Colonic mucosa (tissue), 4 donors: ENCODE measurements around the gene KCTD5. TPM values are rescaled to one million over a fixed set of nuclear protein-coding genes. Genes with fewer than 3 reads are reported as not detected.
"Not testable (repeated sequence)": the region's sequence is repeated elsewhere in the genome, so short reads cannot be mapped to it uniquely, and the experiment has no call there.

Experiments
- DNase-seq: peaks from one replicate; pipeline ENCODE4 v3.0.0-alpha.2; 2020
- H3K27ac ChIP-seq: fragments of 200-600 bp; one replicate; pipeline ENCODE4 v1.8.0; 2021
- H3K27me3 ChIP-seq: fragments of 200-600 bp; one replicate; pipeline ENCODE4 v1.8.0; 2021
- H3K36me3 ChIP-seq: fragments of 200-600 bp; one replicate; pipeline ENCODE4 v1.8.0; 2021
- H3K4me1 ChIP-seq: fragments of 200-600 bp; one replicate; pipeline ENCODE4 v1.8.0; 2021; ENCODE audit warnings: mild to moderate bottlenecking
- H3K4me3 ChIP-seq: fragments of 200-600 bp; one replicate; pipeline ENCODE4 v1.8.0; 2021
- H3K9ac ChIP-seq, 2 donors: one replicate each; pipeline ENCODE4 v1.7.0; 2013; ENCODE audit warnings: control low read depth in 2 of 2, low read depth in 2 of 2, low read length in 2 of 2
- H3K9me3 ChIP-seq: fragments of 200-600 bp; one replicate; pipeline ENCODE4 v1.8.0; 2021
- CTCF ChIP-seq: fragments of 200-600 bp; IDR thresholded peaks from one replicate; pipeline ENCODE4 v1.8.0; 2022; ENCODE audit warnings: antibody characterized with exemption, mild to moderate bottlenecking
- intact Hi-C: fragments of 100-400 bp; cut with DNase I; formaldehyde crosslinking; loops from one replicate; pipeline ENCODE4 v1.14.1; 2022
- total RNA-seq, 2 donors: library from RNA; stranded (reverse); fragmentation: NEBNext Ultra II Directional in 1 of 2; extraction: Animal tissue kit (Norgen Biotek cat#: 25700) in 1 of 2; gene quantifications; one replicate each; pipeline ENCODE4 v1.2.1, GENCODE V29; 2021
- donor health status: healthy.
- donor health status: DM: no; HTN: no; CAD: no.
- donor health status: DM: no; HTN: no; CAD: no.

Gene KCTD5
- total RNA-seq, 2 donors from 2014 or later: 45.2 to 88.3 TPM

- DNase-seq: no peak
- Histone ChIP-seq H3K36me3 (no peaks in the 10 kb centered on the region), H3K9ac (peak overlapping the region; percentile 26 to 61), H3K27ac (peak overlapping the region; percentile 33), H3K4me1 (peaks cover 4% of the 10 kb centered on the region), H3K9me3 (no peaks in the 10 kb centered on the region), H3K27me3 (no peaks in the 10 kb centered on the region), H3K4me3 (no peak overlapping the region)
- intact Hi-C loops: no loop called here
- TF ChIP-seq CTCF: no peak
These were observed 4.7 kb downstream of the KCTD5 start for GRCh38 chr16:2686912-2687507.

DNA sequence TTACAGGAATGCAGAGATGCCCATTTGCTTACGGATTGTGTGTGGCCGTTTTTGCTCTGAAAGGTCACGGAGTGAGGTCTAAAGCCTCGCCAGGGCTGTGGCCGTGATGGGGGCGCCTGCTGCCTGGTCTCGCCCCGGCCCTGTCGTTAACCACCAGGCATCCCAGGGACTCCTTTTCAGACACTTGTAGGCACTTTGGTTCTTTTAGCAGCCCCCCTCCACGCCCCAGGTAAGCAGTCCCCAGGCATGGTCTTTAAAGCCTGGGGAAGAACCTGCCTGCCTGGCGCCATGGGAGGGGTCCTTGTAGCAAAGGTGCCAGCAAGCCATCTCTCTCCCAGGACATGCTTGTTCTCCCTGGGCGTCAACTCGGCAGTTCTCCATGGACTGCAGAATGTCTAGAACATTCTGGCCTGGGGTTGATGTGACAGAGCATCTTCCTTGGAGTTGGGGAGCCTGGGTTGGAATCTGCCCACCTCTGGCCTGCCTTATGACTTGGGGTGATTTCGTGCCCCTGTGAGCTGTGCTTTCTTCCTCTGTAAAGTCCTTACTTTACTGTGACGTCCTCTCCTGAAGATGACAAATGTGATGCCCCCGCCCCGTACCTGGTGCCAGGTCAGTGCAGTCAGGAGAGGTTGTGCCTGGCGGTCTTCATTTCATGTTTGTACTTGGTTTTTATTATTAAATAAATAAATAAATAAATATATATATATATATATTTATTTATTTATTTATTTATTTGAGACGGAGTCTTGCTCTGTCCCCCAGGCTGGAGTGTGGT, 5.4 kb downstream of the KCTD5 start:
- intact Hi-C loops: no loop called here
- Histone ChIP-seq H3K36me3 (no peaks in the 10 kb centered on the region), H3K27me3 (no peaks in the 10 kb centered on the region), H3K9me3 (no peaks in the 10 kb centered on the region), H3K9ac (peak overlapping the region in 1 of 2 donors; percentile 18), H3K4me3 (no peak overlapping the region), H3K27ac (no peak overlapping the region), H3K4me1 (peaks cover 4% of the 10 kb centered on the region)
- no peak for DNase-seq
- TF ChIP-seq CTCF: no peak

DNA sequence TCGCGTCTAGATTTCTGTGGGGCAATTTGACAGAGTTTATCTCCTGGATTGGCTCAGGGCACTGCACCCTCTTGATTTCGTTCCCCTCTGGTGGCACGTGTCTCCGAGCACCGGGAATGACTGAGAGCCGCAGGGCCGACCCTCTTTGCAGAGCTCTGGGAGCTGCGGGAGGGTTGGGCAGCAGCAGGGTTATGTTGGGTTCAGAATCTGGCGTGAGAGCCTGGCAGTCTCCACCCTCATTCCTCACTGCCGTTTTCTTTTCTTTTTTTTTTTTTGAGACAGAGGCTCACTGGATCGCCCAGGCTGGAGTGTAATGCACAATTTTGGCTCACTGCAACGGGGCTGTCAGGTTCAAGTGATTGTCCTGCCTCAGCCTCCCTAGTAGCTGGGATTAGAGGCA, 7.1 kb downstream of the KCTD5 start:
- H3K36me3 ChIP-seq, H3K9me3 ChIP-seq, intact Hi-C loops, H3K27ac ChIP-seq, H3K4me1 ChIP-seq, H3K4me3 ChIP-seq, H3K27me3 ChIP-seq, DNase-seq, H3K9ac ChIP-seq: not testable (repeated sequence)

DNA sequence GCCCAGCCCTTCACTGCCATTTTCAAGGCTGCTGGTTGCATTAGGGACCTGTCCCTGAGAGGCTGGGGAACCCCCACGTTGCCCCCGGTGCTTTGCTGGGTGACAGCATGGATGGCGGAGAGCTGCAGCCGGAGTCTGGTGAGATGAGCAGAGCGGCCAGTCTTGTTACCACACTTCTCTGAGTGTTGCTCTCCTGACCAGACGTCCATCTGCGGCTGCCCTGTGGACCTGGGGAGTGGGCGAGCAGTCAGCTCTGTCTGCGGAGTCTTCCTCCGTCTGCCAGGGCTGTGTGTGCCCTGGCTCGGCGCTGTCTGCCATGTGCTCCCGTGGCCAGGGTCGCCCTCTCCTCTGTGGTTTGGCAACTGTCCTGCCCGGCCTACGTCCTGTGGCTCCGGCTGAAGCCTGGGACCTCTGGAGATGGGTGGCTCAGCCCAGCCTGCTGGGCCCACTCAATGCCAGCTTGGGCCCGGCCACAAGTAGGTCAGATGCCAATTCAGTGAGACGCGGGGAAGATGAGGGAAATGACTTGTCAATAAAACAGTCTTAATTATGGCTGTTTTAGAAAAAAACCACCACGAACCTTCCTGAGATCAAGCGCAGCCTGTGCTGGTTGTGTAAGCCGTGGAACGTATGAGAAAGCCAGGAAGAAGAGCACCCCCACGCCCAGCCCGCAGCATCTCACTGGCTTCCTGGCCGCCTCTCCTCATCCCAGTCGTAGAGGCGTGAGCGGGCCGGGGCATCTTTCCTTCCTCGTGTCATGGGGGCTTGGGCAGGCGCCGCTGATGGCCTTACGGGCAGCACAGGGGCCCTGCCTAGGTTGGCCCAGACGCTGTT, 7.9 kb downstream of the KCTD5 start:
- no peak for TF ChIP-seq CTCF
- H3K27ac ChIP-seq: no peak overlapping the region
- H3K4me1 ChIP-seq: peaks cover 4% of the 10 kb centered on the region
- no peaks in the 10 kb centered on the region for H3K9me3 ChIP-seq
- H3K36me3 ChIP-seq: no peaks in the 10 kb centered on the region
- DNase-seq: no peak
- intact Hi-C loops: no loop called here
- H3K9ac ChIP-seq: no peak overlapping the region
- no peaks in the 10 kb centered on the region for H3K27me3 ChIP-seq
- H3K4me3 ChIP-seq: no peak overlapping the region

DNA sequence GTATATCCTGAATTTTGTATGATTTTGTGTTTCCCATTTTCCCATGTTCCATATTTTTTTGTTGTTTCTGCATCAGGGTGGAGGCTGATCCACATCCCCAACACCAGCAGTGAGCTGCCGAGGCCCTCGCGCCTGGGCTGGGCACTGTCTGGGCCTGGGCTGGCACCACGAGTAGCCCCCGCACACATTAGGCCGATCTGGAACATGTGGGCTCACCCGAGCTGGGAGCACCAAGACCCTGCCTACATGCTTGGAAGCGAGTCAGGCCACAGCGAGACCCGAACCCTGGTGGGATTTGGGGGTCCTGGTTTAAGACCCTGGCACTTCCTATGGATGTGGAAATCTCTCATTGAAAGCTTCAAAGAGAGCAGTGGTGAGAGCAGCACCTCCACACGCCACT, 8.5 kb downstream of the KCTD5 start:
- intact Hi-C loops: no loop called here
- Histone ChIP-seq H3K4me1 (peaks cover 4% of the 10 kb centered on the region), H3K27ac (no peak overlapping the region), H3K9ac (no peak overlapping the region), H3K9me3 (no peaks in the 10 kb centered on the region), H3K27me3 (no peaks in the 10 kb centered on the region), H3K36me3 (no peaks in the 10 kb centered on the region), H3K4me3 (no peak overlapping the region)
- DNase-seq: no peak
- no peak for TF ChIP-seq CTCF
